Loucy (cell line): ENCODE data around the gene NCBP1.
"Not testable (repeated sequence)": the region's sequence is repeated elsewhere in the genome, so short reads cannot be mapped to it uniquely, and the experiment has no call there.

Source experiments
- H2AFZ ChIP-seq: fragments of 200-600 bp; sonication (generic); 2 replicates; pipeline ENCODE4 v1.6.0; 2016; ENCODE audit warnings: antibody characterized with exemption, mild to moderate bottlenecking, low read length, moderate library complexity
- H3F3A ChIP-seq: fragments of 200-600 bp; 2 replicates; pipeline ENCODE4 v1.6.0; 2016; ENCODE audit warnings: antibody characterized with exemption, low read depth, mild to moderate bottlenecking
- H3K27me3 ChIP-seq: fragments of 200-600 bp; sonication (generic); 2 replicates; pipeline ENCODE4 v1.6.1; 2014; ENCODE audit warnings: low read length, mild to moderate bottlenecking; ENCODE audit not compliant: insufficient read depth, poor library complexity, severe bottlenecking
- H3K36me3 ChIP-seq: fragments of 200-600 bp; sonication (generic); 2 replicates; pipeline ENCODE4 v1.6.1; 2016; ENCODE audit warnings: low read length; ENCODE audit not compliant: insufficient read depth
- H3K4me1 ChIP-seq: fragments of 200-600 bp; sonication (generic); 2 replicates; pipeline ENCODE4 v1.5.1; 2014; ENCODE audit warnings: low read length, mild to moderate bottlenecking; ENCODE audit not compliant: insufficient read depth, poor library complexity, severe bottlenecking
- H3K4me2 ChIP-seq: fragments of 200-600 bp; sonication (generic); 2 replicates; pipeline ENCODE4 v1.6.0; 2014; ENCODE audit warnings: antibody characterized with exemption, low read length, low read depth, mild to moderate bottlenecking; ENCODE audit not compliant: poor library complexity, severe bottlenecking
- H3K4me3 ChIP-seq: fragments of 200-600 bp; sonication (generic); 2 replicates; pipeline ENCODE4 v1.5.1; 2014; ENCODE audit warnings: low read length, mild to moderate bottlenecking, mixed read lengths; ENCODE audit not compliant: poor library complexity, severe bottlenecking
- H3K79me2 ChIP-seq: fragments of 200-600 bp; sonication (generic); 2 replicates; pipeline ENCODE4 v1.6.1; 2014; ENCODE audit warnings: low read length; ENCODE audit not compliant: insufficient read depth
- H3K9ac ChIP-seq: fragments of 200-600 bp; sonication (generic); 2 replicates; pipeline ENCODE4 v1.6.0; 2014; ENCODE audit warnings: mild to moderate bottlenecking, low read depth, low read length, moderate library complexity; ENCODE audit not compliant: poor library complexity, severe bottlenecking
- H3K9me2 ChIP-seq: fragments of 200-600 bp; sonication (generic); replicated peaks from 2 replicates; pipeline ENCODE4 v1.6.1; 2016; ENCODE audit warnings: low read depth, low read length, mixed read lengths
- H3K9me3 ChIP-seq: fragments of 200-600 bp; sonication (generic); 2 replicates; pipeline ENCODE4 v1.6.1; 2014; ENCODE audit warnings: mild to moderate bottlenecking, antibody characterized with exemption, low read length, low read depth; ENCODE audit not compliant: insufficient read depth
- H4K20me1 ChIP-seq: fragments of 200-600 bp; sonication (generic); 2 replicates; pipeline ENCODE4 v1.6.0; 2014; ENCODE audit warnings: antibody characterized with exemption, low read length, mild to moderate bottlenecking; ENCODE audit not compliant: insufficient read depth, poor library complexity, severe bottlenecking
- CTCF ChIP-seq: fragments of 200-600 bp; sonication (generic); conservative IDR thresholded peaks from 2 replicates; pipeline ENCODE4 v1.5.1; 2014; ENCODE audit warnings: mild to moderate bottlenecking, antibody characterized with exemption, low read length
- EZH2phosphoT487 ChIP-seq: fragments of 200-600 bp; IDR thresholded peaks from 2 replicates; pipeline ENCODE4 v1.6.1; 2018; ENCODE audit warnings: antibody characterized with exemption, mild to moderate bottlenecking, moderate library complexity, borderline replicate concordance

Gene NCBP1

GRCh38 chr9:97698865-97699264 lies 65.2 kb downstream of the NCBP1 start:
- Histone ChIP-seq H3K9ac (no peak overlapping the region), H3K4me3 (no peak overlapping the region), H3K4me1 (peaks cover 33% of the 10 kb centered on the region), H2AFZ (no peak overlapping the region), H3F3A (no peaks in the 10 kb centered on the region), H3K79me2 (peaks cover 16% of the 10 kb centered on the region; the same call in 1 of the 2 replicates), H3K9me3 (no peaks in the 10 kb centered on the region), H3K36me3 (no peaks in the 10 kb centered on the region), H3K9me2 (no peaks in the 10 kb centered on the region), H4K20me1 (no peaks in the 10 kb centered on the region), H3K27me3 (peaks cover 50% of the 10 kb centered on the region), H3K4me2 (no peak overlapping the region)
- TF ChIP-seq CTCF (no peak), EZH2phosphoT487 (no peak)

DNA sequence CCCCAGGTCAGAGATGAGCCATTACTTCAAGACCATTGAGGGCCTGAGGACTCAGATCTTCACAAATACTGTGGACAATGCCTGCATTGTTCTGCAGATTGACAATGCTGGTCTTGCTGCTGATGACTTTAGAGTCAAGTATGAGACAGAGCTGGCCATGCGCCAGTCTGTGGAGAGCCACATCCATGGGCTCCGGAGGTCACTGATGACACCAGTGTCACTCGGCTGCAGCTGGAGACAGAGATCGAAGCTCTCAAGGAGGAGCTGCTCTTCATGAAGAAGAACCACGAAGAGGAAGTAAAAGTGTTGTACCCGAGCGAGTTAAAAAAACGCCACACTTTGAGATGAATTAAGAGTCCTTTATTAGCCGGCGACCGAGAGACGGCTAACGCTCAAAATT lies 65.7 kb downstream of the NCBP1 start:
- Histone ChIP-seq H3K79me2 (peaks cover 14% of the 10 kb centered on the region; the same call in 1 of the 2 replicates), H3K4me1 (peaks cover 28% of the 10 kb centered on the region), H3K27me3 (peaks cover 55% of the 10 kb centered on the region)
- not testable (repeated sequence) for H3K4me2 ChIP-seq, H3K4me3 ChIP-seq, H3K36me3 ChIP-seq, H2AFZ ChIP-seq, H3K9me3 ChIP-seq, H3K9me2 ChIP-seq, H3K9ac ChIP-seq, H3F3A ChIP-seq, H4K20me1 ChIP-seq

GRCh38 chr9:97699824-97700223 lies 66.2 kb downstream of the NCBP1 start:
- Histone ChIP-seq H3K4me1 (peaks cover 23% of the 10 kb centered on the region), H3K79me2 (peaks cover 14% of the 10 kb centered on the region; the same call in 1 of the 2 replicates)

DNA sequence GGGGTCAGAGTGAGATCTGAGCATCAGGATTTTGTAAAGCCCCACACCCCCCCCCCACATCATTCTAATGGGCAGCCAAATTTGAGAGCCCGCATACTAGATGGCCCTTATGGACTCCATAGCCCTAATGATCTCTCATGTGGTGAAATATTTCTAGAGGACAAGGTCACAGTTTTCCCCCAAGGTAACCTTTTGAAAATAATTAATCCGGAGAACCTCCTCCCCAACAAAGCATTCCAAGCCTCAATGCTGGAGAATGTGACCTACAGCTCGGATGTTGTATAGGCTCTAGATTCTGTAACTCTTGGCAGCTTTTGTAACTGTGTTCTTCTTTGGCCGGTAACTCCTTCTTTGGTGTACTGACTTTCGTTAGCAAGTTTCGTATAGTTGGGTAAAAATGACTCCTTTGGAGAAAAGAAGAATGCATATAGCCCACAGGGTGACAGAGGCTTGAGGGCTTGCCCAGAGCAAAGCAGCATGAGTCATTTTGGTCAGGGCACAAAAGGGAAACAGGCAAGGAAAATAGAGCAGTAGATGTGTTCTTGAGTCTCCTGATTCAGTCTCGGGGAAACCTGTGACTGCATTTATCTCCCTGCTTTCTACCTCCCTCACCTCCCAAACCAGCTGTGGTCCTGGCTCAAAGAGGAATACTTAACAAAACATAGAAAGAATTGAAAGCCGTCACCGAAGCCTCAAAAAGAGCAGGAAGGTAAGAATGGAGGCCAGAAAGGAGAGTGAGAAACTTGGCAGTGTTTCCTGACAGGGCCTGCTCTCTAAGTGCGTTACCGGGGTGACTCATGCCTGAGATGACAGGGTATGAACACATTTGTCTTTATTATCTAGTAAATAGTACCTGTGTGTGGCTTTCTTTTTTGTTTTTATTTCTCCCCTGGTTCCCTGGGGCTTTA lies 70.1 kb downstream of the NCBP1 start:
- H3K4me1 ChIP-seq: no peaks in the 10 kb centered on the region
- H3K27me3 ChIP-seq: peaks cover 87% of the 10 kb centered on the region
- no peak for TF ChIP-seq EZH2phosphoT487
- TF ChIP-seq CTCF: no peak
- H3K9me2 ChIP-seq: no peaks in the 10 kb centered on the region
- H4K20me1 ChIP-seq: no peaks in the 10 kb centered on the region
- no peaks in the 10 kb centered on the region for H3K9me3 ChIP-seq
- H3K36me3 ChIP-seq: no peaks in the 10 kb centered on the region
- no peak overlapping the region for H3K4me3 ChIP-seq
- H3F3A ChIP-seq: no peaks in the 10 kb centered on the region
- no peak overlapping the region for H3K9ac ChIP-seq
- no peak overlapping the region for H2AFZ ChIP-seq
- no peaks in the 10 kb centered on the region for H3K79me2 ChIP-seq
- H3K4me2 ChIP-seq: no peak overlapping the region

More at GRCh38 chr9:97699824-97700223, 66.2 kb downstream of the NCBP1 start:
- peaks cover 60% of the 10 kb centered on the region for H3K27me3 ChIP-seq
- not testable (repeated sequence) for H3K9me3 ChIP-seq, H3K9me2 ChIP-seq, H3K36me3 ChIP-seq, H3K4me3 ChIP-seq, H3F3A ChIP-seq, H3K9ac ChIP-seq, H3K4me2 ChIP-seq, H4K20me1 ChIP-seq, H2AFZ ChIP-seq
